ENCODE data around the gene SACS.

DNA sequence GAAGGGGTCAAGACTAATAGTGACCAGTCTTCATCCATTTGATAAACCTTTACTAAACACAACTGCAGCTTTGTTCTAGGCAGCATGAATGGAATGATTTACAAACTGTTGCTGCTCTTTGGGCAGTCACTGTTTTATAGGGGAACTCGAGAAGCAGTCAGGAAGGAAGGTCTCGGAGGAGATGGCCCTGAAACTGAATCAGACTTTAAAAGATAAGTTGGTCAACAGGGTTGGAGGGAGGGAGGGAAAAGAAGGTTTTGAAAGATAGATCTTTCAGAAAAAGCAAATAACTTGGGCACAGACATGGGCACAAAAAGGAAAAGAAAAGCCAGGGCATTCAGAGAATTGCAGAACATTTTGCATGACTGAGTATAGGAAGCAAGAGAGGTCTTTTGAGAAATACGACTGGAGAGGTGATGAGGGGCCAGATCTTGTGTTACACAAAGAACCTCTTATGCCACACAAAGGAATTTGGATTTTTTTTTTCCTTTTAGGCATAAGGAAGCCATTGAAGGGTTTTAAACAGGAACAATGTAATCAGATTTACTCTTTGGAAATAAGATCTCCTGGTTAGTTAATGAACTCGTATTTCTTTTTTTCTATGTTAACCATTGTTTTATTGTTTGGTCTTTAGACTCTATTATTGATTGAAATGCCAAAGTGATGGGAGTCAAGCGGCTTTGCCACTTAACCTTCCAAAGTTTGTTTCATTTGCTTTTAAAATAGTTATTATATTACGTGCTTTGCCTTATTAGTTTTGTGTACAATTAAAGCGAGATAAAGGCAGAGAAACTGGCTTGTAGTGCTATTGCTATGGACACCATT lies 37.5 kb upstream of the SACS start:
- TF ChIP-seq, protein P1, sequence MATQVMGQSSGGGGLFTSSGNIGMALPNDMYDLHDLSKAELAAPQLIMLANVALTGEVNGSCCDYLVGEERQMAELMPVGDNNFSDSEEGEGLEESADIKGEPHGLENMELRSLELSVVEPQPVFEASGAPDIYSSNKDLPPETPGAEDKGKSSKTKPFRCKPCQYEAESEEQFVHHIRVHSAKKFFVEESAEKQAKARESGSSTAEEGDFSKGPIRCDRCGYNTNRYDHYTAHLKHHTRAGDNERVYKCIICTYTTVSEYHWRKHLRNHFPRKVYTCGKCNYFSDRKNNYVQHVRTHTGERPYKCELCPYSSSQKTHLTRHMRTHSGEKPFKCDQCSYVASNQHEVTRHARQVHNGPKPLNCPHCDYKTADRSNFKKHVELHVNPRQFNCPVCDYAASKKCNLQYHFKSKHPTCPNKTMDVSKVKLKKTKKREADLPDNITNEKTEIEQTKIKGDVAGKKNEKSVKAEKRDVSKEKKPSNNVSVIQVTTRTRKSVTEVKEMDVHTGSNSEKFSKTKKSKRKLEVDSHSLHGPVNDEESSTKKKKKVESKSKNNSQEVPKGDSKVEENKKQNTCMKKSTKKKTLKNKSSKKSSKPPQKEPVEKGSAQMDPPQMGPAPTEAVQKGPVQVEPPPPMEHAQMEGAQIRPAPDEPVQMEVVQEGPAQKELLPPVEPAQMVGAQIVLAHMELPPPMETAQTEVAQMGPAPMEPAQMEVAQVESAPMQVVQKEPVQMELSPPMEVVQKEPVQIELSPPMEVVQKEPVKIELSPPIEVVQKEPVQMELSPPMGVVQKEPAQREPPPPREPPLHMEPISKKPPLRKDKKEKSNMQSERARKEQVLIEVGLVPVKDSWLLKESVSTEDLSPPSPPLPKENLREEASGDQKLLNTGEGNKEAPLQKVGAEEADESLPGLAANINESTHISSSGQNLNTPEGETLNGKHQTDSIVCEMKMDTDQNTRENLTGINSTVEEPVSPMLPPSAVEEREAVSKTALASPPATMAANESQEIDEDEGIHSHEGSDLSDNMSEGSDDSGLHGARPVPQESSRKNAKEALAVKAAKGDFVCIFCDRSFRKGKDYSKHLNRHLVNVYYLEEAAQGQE (IDR thresholded peaks at IDR 0.05) = no peak
- TF ChIP-seq RAD21 (IDR thresholded peaks at IDR 0.05) (no peak), YY1 (IDR thresholded peaks at IDR 0.05) (no peak), TAF1 (conservative IDR thresholded peaks at IDR 0.05) (no peak)
- TF ChIP-seq, protein P2, sequence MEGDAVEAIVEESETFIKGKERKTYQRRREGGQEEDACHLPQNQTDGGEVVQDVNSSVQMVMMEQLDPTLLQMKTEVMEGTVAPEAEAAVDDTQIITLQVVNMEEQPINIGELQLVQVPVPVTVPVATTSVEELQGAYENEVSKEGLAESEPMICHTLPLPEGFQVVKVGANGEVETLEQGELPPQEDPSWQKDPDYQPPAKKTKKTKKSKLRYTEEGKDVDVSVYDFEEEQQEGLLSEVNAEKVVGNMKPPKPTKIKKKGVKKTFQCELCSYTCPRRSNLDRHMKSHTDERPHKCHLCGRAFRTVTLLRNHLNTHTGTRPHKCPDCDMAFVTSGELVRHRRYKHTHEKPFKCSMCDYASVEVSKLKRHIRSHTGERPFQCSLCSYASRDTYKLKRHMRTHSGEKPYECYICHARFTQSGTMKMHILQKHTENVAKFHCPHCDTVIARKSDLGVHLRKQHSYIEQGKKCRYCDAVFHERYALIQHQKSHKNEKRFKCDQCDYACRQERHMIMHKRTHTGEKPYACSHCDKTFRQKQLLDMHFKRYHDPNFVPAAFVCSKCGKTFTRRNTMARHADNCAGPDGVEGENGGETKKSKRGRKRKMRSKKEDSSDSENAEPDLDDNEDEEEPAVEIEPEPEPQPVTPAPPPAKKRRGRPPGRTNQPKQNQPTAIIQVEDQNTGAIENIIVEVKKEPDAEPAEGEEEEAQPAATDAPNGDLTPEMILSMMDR (IDR thresholded peaks at IDR 0.05; ENCODE audit: low read depth, low read length, missing input control) = no peak
- TF ChIP-seq, protein P3, sequence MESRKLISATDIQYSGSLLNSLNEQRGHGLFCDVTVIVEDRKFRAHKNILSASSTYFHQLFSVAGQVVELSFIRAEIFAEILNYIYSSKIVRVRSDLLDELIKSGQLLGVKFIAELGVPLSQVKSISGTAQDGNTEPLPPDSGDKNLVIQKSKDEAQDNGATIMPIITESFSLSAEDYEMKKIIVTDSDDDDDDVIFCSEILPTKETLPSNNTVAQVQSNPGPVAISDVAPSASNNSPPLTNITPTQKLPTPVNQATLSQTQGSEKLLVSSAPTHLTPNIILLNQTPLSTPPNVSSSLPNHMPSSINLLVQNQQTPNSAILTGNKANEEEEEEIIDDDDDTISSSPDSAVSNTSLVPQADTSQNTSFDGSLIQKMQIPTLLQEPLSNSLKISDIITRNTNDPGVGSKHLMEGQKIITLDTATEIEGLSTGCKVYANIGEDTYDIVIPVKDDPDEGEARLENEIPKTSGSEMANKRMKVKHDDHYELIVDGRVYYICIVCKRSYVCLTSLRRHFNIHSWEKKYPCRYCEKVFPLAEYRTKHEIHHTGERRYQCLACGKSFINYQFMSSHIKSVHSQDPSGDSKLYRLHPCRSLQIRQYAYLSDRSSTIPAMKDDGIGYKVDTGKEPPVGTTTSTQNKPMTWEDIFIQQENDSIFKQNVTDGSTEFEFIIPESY (IDR thresholded peaks at IDR 0.05) = no peak
- TF ChIP-seq, protein P4, sequence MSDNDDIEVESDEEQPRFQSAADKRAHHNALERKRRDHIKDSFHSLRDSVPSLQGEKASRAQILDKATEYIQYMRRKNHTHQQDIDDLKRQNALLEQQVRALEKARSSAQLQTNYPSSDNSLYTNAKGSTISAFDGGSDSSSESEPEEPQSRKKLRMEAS (IDR thresholded peaks at IDR 0.05) = no peak

Measured in liver (tissue), 3 donors.